ENCODE data around the gene USP13. TPM values are rescaled to one million over a fixed set of nuclear protein-coding genes. Genes with fewer than 3 reads are reported as not detected.

Gene USP13
- total and polyA plus RNA-seq, 2 donors (not counting 3 experiments of a cell fraction or from before 2014, with no cell fraction given) = 5.8 to 24.0 TPM

DNA sequence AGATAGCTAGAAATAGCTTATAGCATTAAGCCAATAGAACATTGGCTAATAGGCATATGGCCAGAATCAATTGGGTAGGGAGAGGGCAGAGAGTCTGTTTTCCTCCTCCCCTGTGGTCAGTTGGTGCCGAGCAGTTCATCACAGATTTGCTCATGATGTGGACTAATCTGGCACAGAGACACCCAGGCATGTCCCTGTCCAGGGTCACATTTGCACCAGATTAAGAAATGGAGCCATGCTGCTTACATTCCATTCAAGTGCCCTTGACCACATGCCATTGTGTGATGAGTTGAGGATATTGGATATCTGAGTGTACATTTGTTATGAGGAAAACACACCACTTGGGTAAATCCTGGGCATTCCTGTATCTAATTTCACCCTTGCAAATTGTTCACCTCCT lies 53.4 kb downstream of the USP13 start:
- H3K4me1 ChIP-seq (ENCODE audit: control insufficient read depth, extremely low read depth, insufficient read depth, low read length) = peaks cover 4% of the 10 kb centered on the region
- CTCF ChIA-PET = interaction anchor here (1.0 to 1.2 kb wide), 2 partner anchors 10 to 57 kb away, joined by 3 to 4 read pairs; no protein-coding TSS in a partner anchor

More for the DNA sequence above, 53.4 kb downstream of the USP13 start:
- no TSS peak for BruUV-seq (replicated peaks)
- Histone ChIP-seq H3K27me3 (ENCODE audit: control insufficient read depth in 2 of 2, insufficient read depth in 2 of 2, low read length in 2 of 2) (no peaks in the 10 kb centered on the region), H3K36me3 (ENCODE audit: control insufficient read depth in 2 of 2, extremely low read depth in 1 of 2, insufficient read depth in 2 of 2, low read length in 2 of 2) (peaks cover 0 to 5% of the 10 kb centered on the region in 2 experiments), H3K4me2 (ENCODE audit: insufficient read depth, low read length) (no peak overlapping the region), H3K9ac (replicated peaks; ENCODE audit: extremely low read depth, insufficient read depth, low read length) (no peak overlapping the region), H3K9me3 (replicated peaks; ENCODE audit: control insufficient read depth, insufficient read depth, low read length) (no peaks in the 10 kb centered on the region), H3K27ac (ENCODE audit: insufficient read depth, low read depth, low read length) (no peak overlapping the region), H3K9me1 (replicated peaks; ENCODE audit: control insufficient read depth, extremely low read depth, insufficient read depth, low read length) (no peaks in the 10 kb centered on the region), H3K79me2 (ENCODE audit: control insufficient read depth, insufficient read depth, low read length) (no peaks in the 10 kb centered on the region), H4K20me1 (replicated peaks; ENCODE audit: control insufficient read depth, extremely low read depth, insufficient read depth, low read length) (no peaks in the 10 kb centered on the region), H2AFZ (ENCODE audit: low read depth, low read length) (no peak overlapping the region), H3K4me3 (replicated peaks in 1 of 3; ENCODE audit: insufficient read depth in 1 of 3, low read depth in 1 of 3, low read length in 3 of 3) (no peak overlapping the region)
- POLR2A ChIA-PET = no interaction called here
- TF ChIP-seq POLR2AphosphoS5 (IDR thresholded peaks at IDR 0.05; ENCODE audit: insufficient read depth, low read depth, low read length) = no peak
- TF ChIP-seq, protein P1, sequence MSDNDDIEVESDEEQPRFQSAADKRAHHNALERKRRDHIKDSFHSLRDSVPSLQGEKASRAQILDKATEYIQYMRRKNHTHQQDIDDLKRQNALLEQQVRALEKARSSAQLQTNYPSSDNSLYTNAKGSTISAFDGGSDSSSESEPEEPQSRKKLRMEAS (IDR thresholded peaks at IDR 0.05; ENCODE audit: insufficient read depth, insufficient read length) = no peak
- TF ChIP-seq CTCF (IDR thresholded peaks at IDR 0.05; ENCODE audit: extremely low read depth in 1 of 2, insufficient read depth in 1 of 2, low read depth in 1 of 2, low read length in 2 of 2) = no peak
- no peak for TF ChIP-seq EZH2 (IDR thresholded peaks at IDR 0.05; ENCODE audit: borderline replicate concordance, low read depth, low read length, severe bottlenecking)
- TF ChIP-seq MYC (IDR thresholded peaks at IDR 0.05; ENCODE audit: low read depth, low read length) = no peak
- no peak for TF ChIP-seq GATA2 (IDR thresholded peaks at IDR 0.05; ENCODE audit: insufficient read depth, insufficient read length, low read depth, low read length)
- TF ChIP-seq JUN (IDR thresholded peaks at IDR 0.05; ENCODE audit: borderline replicate concordance, insufficient read depth, insufficient read length, low read depth) = no peak
- no peak for TF ChIP-seq FOS (IDR thresholded peaks at IDR 0.05; ENCODE audit: borderline replicate concordance, insufficient read depth, low read length)
- no peak for TF ChIP-seq POLR2A (IDR thresholded peaks at IDR 0.05; ENCODE audit: low read depth, low read length)
- no peak for FAIRE-seq
- dilution Hi-C loops (cut with MboI; ENCODE audit: extremely low pct_ligation_motif_present, low sequenced_read_pairs) (no loop called here), intact Hi-C loops (cut with micrococcal nuclease) (no loop called here)
- no peak for DNase-seq (ENCODE audit: low read depth, low spot score)

Data from endothelial cell of umbilical vein (primary cell).